Dendritic cell treated with granulocyte-macrophage colony-stimulating factor and Interleukin-4, amounts not matched to agents 40 ng/mL and 50 ng/mL, for 4 days (primary cell): ENCODE results near the gene PPP2R5C.

ENCODE experiments used
- H3K27ac Mint-ChIP-seq: one replicate; pipeline ENCODE4 v1.8.0; 2022; ENCODE audit warnings: mild to moderate bottlenecking, mixed read lengths
- H3K27me3 Mint-ChIP-seq: one replicate; pipeline ENCODE4 v1.8.0; 2022; ENCODE audit warnings: mild to moderate bottlenecking, mixed read lengths
- H3K36me3 Mint-ChIP-seq: one replicate; pipeline ENCODE4 v1.8.0; 2022; ENCODE audit warnings: low read depth, mixed read lengths
- H3K4me1 Mint-ChIP-seq: one replicate; pipeline ENCODE4 v1.8.0; 2022; ENCODE audit warnings: low read depth, mixed read lengths
- H3K4me3 Mint-ChIP-seq: one replicate; pipeline ENCODE4 v1.8.0; 2022; ENCODE audit warnings: mild to moderate bottlenecking, moderate library complexity, mixed read lengths
- H3K9me3 Mint-ChIP-seq: one replicate; pipeline ENCODE4 v1.8.0; 2022; ENCODE audit warnings: mixed read lengths
- intact Hi-C: fragments of 100-400 bp; cut with micrococcal nuclease; formaldehyde crosslinking; loops from one replicate; pipeline ENCODE4 v1.15.0; 2022

The PPP2R5C gene

GRCh38 chr14:101909371-101910096 lies 148.0 kb downstream of the PPP2R5C start:
- no peaks in the 10 kb centered on the region for H3K27me3 Mint-ChIP-seq
- H3K4me3 Mint-ChIP-seq = no peak overlapping the region
- intact Hi-C loops = no loop called here
- no peak overlapping the region for H3K27ac Mint-ChIP-seq
- H3K9me3 Mint-ChIP-seq = no peaks in the 10 kb centered on the region
- H3K36me3 Mint-ChIP-seq = peaks cover 97% of the 10 kb centered on the region
- H3K4me1 Mint-ChIP-seq = no peaks in the 10 kb centered on the region

GRCh38 chr14:101912841-101913240 lies 151.3 kb downstream of the PPP2R5C start:
- Mint-ChIP-seq H3K9me3 (no peaks in the 10 kb centered on the region), H3K4me1 (no peaks in the 10 kb centered on the region), H3K4me3 (no peak overlapping the region), H3K36me3 (peaks cover 95% of the 10 kb centered on the region), H3K27me3 (no peaks in the 10 kb centered on the region), H3K27ac (no peak overlapping the region)
- intact Hi-C loops = no loop called here

- intact Hi-C loops = no loop called here
- Mint-ChIP-seq H3K27ac (no peak overlapping the region), H3K4me1 (no peaks in the 10 kb centered on the region), H3K27me3 (no peaks in the 10 kb centered on the region), H3K36me3 (peaks cover 92% of the 10 kb centered on the region), H3K9me3 (no peaks in the 10 kb centered on the region), H3K4me3 (no peak overlapping the region)
Observed at GRCh38 chr14:101914083-101914482, 152.6 kb downstream of the PPP2R5C start.

- no peak overlapping the region for H3K4me3 Mint-ChIP-seq
- no peaks in the 10 kb centered on the region for H3K4me1 Mint-ChIP-seq
- H3K27me3 Mint-ChIP-seq = no peaks in the 10 kb centered on the region
- no peak overlapping the region for H3K27ac Mint-ChIP-seq
- intact Hi-C loops = no loop called here
- H3K36me3 Mint-ChIP-seq = peaks cover 87% of the 10 kb centered on the region
- no peaks in the 10 kb centered on the region for H3K9me3 Mint-ChIP-seq
Observed at GRCh38 chr14:101915871-101916815, 154.6 kb downstream of the PPP2R5C start.

- intact Hi-C loops = no loop called here
- H3K4me3 Mint-ChIP-seq = no peak overlapping the region
- H3K36me3 Mint-ChIP-seq = peaks cover 87% of the 10 kb centered on the region
- no peak overlapping the region for H3K27ac Mint-ChIP-seq
- no peaks in the 10 kb centered on the region for H3K4me1 Mint-ChIP-seq
- H3K27me3 Mint-ChIP-seq = no peaks in the 10 kb centered on the region
- H3K9me3 Mint-ChIP-seq = no peaks in the 10 kb centered on the region
Observed at GRCh38 chr14:101916816-101917412, 155.4 kb downstream of the PPP2R5C start.

- H3K9me3 Mint-ChIP-seq = no peaks in the 10 kb centered on the region
- no peaks in the 10 kb centered on the region for H3K27me3 Mint-ChIP-seq
- H3K4me3 Mint-ChIP-seq = no peak overlapping the region
- H3K36me3 Mint-ChIP-seq = peaks cover 84% of the 10 kb centered on the region
- intact Hi-C loops = no loop called here
- H3K4me1 Mint-ChIP-seq = no peaks in the 10 kb centered on the region
- no peak overlapping the region for H3K27ac Mint-ChIP-seq
Observed at GRCh38 chr14:101917413-101918017, 156.0 kb downstream of the PPP2R5C start.

- no peaks in the 10 kb centered on the region for H3K27me3 Mint-ChIP-seq
- no peak overlapping the region for H3K27ac Mint-ChIP-seq
- no peaks in the 10 kb centered on the region for H3K4me1 Mint-ChIP-seq
- H3K4me3 Mint-ChIP-seq = no peak overlapping the region
- intact Hi-C loops = no loop called here
- peaks cover 84% of the 10 kb centered on the region for H3K36me3 Mint-ChIP-seq
- no peaks in the 10 kb centered on the region for H3K9me3 Mint-ChIP-seq
Observed at GRCh38 chr14:101918065-101918989, 156.8 kb downstream of the PPP2R5C start.

- Mint-ChIP-seq H3K4me3 (no peak overlapping the region), H3K27me3 (no peaks in the 10 kb centered on the region), H3K4me1 (no peaks in the 10 kb centered on the region), H3K27ac (no peak overlapping the region), H3K9me3 (no peaks in the 10 kb centered on the region), H3K36me3 (peaks cover 77% of the 10 kb centered on the region)
- intact Hi-C loops = no loop called here
Observed at GRCh38 chr14:101920271-101920670, 158.8 kb downstream of the PPP2R5C start.

- H3K27ac Mint-ChIP-seq = no peak overlapping the region
- H3K4me3 Mint-ChIP-seq = no peak overlapping the region
- H3K27me3 Mint-ChIP-seq = no peaks in the 10 kb centered on the region
- intact Hi-C loops = no loop called here
- peaks cover 12% of the 10 kb centered on the region for H3K4me1 Mint-ChIP-seq
- H3K36me3 Mint-ChIP-seq = peaks cover 65% of the 10 kb centered on the region
- no peaks in the 10 kb centered on the region for H3K9me3 Mint-ChIP-seq
Observed at GRCh38 chr14:101922866-101923265, 161.4 kb downstream of the PPP2R5C start.

GRCh38 chr14:101925152-101925551 lies 163.6 kb downstream of the PPP2R5C start:
- Mint-ChIP-seq H3K27me3 (no peaks in the 10 kb centered on the region), H3K27ac (no peak overlapping the region), H3K36me3 (peaks cover 60% of the 10 kb centered on the region), H3K9me3 (no peaks in the 10 kb centered on the region), H3K4me1 (peaks cover 20% of the 10 kb centered on the region), H3K4me3 (no peak overlapping the region)
- intact Hi-C loops = no loop called here

- no peak overlapping the region for H3K27ac Mint-ChIP-seq
Observed at GRCh38 chr14:101926085-101926484, 164.6 kb downstream of the PPP2R5C start.

GRCh38 chr14:101926620-101927019 lies 165.1 kb downstream of the PPP2R5C start:
- Mint-ChIP-seq H3K27me3 (no peaks in the 10 kb centered on the region), H3K4me3 (no peak overlapping the region), H3K36me3 (peaks cover 46% of the 10 kb centered on the region), H3K9me3 (no peaks in the 10 kb centered on the region), H3K27ac (no peak overlapping the region), H3K4me1 (peaks cover 20% of the 10 kb centered on the region)
- intact Hi-C loops = no loop called here

More at GRCh38 chr14:101926085-101926484, 164.6 kb downstream of the PPP2R5C start:
- H3K27me3 Mint-ChIP-seq = no peaks in the 10 kb centered on the region
- intact Hi-C loops = no loop called here
- no peak overlapping the region for H3K4me3 Mint-ChIP-seq
- peaks cover 20% of the 10 kb centered on the region for H3K4me1 Mint-ChIP-seq
- H3K36me3 Mint-ChIP-seq = peaks cover 51% of the 10 kb centered on the region
- no peaks in the 10 kb centered on the region for H3K9me3 Mint-ChIP-seq

- Mint-ChIP-seq H3K27ac (no peak overlapping the region), H3K4me1 (peaks cover 23% of the 10 kb centered on the region), H3K4me3 (no peak overlapping the region), H3K27me3 (no peaks in the 10 kb centered on the region), H3K36me3 (peaks cover 38% of the 10 kb centered on the region), H3K9me3 (no peaks in the 10 kb centered on the region)
- intact Hi-C loops = no loop called here
Observed at GRCh38 chr14:101927859-101928258, 166.3 kb downstream of the PPP2R5C start.
